DMS53 treated with DMSO at 0.1 percent for 48 hours (cell line): ENCODE results near the gene SGK2.
A peak's percentile ranks its signal among the peaks of the same experiment; 100 is the strongest.
"Not testable (repeated sequence)": the region's sequence is repeated elsewhere in the genome, so short reads cannot be mapped to it uniquely, and the experiment has no call there.

Source experiments
- DNase-seq: peaks from one replicate; lab custom pipeline; 2025; ENCODE audit not compliant: unreplicated experiment; lab: John Stamatoyannopoulos, UW

Gene SGK2

GRCh38 chr20:43563429-43563828 lies 4.6 kb downstream of the SGK2 start:
- no peak for DNase-seq

DNA sequence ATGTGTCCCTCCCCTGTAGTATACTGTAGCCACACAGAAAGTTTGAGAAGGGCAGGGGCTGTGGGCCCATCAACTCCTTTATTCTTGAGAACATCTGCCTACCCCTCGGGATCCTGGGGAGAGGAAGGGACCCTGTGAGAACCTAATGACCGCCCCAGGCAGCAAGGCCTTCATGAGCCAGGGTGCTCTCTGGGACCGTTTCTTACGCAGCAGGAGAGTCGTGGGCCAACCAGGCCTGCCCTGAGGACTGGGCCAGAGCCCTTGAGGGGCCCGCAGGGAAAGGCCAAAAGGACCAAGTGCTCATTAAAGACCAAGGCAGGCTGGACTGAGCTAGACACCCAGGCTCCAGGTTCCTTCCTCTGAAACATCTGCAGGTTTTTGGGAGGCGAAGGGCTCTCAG lies 5.2 kb downstream of the SGK2 start:
- DNase-seq: no peak

DNA sequence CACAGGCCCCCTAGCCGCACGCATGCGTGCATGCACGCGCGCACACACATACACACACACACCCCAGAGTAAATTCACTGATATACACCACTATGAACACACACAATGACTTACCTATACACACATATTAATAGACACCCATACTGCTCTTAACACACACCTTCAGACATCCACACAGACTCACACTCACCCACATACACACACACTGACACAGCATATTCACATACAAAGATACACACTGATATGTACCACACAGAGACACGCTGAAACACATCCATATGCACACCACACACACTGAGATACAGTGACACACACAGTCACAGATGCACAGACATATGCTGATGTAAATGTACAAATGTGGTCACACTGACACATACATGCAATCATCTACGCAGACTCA lies 5.6 kb downstream of the SGK2 start:
- no peak for DNase-seq

DNA sequence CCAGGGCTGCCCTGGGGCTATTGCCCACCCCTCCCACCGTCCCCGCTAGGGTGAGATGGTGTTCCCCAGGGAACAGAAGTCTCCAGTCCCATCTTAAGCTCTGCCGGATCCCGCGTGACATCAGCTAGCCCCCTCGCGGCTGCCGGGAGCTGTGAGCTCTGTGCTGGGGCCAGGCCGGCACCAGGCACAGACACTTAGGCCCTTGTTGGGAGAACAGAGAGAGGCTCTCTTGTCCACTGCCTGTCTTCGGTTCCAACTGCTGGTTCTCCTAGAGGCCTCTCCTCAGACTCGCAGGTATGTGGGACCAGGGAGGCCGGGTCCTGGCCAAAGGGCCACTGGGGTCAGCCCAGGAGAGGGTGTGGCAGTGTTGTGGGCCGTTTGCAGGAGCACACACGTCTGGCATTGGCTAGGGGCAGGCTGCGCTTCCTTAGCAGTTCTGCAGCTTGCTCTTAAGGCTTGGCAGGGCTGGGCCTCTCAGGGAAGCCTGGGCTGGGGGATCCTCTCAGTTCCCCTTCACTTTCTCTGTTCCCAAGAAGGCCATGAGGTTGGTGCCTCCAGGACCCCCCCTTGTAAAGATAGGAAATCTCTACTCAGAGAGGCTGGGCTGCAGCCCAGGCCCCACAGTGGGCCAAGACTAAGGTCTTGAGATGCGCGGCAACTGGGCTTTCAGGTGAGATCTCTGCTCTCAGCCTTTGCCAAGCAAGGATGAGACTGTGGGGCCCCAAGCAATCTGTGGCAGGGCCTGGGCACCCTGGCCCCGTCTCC lies 6.3 kb downstream of the SGK2 start:
- no peak for DNase-seq

- DNase-seq: no peak
Measured at GRCh38 chr20:43565758-43566104, 6.9 kb downstream of the SGK2 start.

GRCh38 chr20:43567477-43567876 lies 8.7 kb downstream of the SGK2 start:
- DNase-seq: no peak

- no peak for DNase-seq
Measured at GRCh38 chr20:43568706-43569105, 9.9 kb downstream of the SGK2 start.

GRCh38 chr20:43569282-43569681 lies 10.5 kb downstream of the SGK2 start:
- no peak for DNase-seq

- DNase-seq: no peak
Measured at GRCh38 chr20:43570496-43570895, 11.7 kb downstream of the SGK2 start.

DNA sequence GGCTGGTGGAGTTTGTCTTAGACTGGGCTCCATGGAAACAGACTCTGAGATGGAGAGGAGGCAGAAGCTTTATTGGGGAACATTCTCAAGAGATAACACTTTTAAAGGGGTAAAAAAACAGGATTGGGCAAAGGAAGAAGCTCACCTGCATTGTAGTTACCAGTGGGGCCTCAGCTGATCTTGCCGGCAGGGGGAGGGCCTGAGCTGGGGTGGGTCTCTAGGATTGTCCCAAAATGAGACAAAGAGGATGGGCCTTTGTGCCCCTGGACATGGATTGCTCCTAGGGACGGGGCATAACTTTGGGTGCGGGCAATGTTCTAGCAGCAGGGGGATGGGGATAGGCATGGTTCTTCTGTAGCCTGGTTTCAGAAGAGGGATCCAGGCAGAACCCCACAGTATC lies 12.5 kb downstream of the SGK2 start:
- DNase-seq: no peak

GRCh38 chr20:43571771-43572170 lies 12.9 kb downstream of the SGK2 start:
- no peak for DNase-seq

DNA sequence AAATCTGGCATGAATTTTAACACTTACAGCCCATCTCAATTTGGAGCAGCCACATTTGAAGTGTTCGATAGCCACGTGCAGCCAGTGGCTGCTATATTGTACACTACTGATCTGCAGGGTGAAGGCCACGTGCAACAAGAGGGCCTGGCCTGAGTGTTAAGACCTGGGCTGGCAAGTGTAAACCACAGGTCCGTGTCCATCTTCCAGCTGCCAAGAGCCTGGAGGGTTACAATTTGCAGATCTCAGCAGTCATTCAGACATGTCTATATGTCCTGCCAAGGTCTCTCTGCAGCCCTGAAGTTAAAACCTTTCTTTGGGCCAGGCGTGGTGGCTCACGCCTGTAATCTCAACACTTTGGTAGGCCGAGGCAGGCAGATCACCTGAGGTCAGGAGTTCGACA lies 14.1 kb downstream of the SGK2 start:
- DNase-seq: no peak

DNA sequence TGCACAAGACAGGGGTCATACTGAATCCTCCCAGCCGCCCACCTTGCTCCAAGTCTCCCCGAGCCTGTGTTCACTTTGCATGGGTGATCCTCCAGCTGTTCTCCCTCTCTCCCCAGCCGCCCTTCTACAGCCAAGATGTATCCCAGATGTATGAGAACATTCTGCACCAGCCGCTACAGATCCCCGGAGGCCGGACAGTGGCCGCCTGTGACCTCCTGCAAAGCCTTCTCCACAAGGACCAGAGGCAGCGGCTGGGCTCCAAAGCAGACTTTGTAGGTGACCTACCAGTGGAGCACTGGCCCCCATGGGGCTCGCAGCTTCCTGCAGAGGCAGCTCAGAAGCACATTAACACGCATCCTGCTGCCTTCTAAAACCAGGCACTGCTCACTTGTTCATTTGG lies 17.3 kb downstream of the SGK2 start:
- no peak for DNase-seq

DNA sequence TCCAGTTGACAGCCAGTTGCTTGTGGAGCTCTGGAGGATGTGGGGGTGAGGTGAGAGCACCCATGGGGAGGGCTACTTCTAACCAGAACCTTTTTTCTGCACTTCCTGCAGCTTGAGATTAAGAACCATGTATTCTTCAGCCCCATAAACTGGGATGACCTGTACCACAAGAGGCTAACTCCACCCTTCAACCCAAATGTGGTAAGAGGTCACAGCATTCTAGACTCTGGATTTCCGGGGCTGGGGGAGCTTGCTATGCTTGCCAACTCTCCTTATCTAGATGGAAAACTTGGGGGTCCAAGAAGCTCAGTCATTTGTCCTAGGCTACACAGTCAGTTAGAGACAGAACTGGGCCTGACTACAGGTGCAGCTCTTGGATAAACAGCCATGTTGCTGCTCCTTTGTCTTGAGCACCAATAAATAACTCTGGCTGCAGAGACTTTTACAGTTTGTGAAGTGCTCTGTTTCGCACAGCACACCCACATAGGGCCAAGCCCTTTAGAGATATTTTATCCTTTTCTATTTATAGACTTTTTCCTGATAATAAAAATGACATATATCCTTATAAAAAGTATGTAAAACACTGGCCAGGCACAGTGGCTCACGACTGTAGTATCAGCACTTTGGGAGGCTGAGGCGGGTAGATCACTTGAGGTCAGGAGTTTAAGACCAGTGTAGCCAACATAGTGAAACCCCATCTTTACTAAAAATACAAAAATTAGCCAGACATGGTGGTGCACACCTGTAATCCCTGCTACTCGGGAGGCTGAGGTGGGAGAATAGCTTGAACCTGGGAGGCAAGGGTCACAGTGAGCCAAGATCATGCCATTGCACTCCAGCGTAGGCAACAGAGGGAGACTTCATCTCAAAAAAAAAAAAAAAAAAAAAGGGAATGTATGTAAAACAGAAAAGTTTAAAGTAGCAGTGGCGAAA lies 21.3 kb downstream of the SGK2 start:
- no peak for DNase-seq

- no peak for DNase-seq
Measured at GRCh38 chr20:43583133-43583864, 24.5 kb downstream of the SGK2 start.

- no peak for DNase-seq
Measured at GRCh38 chr20:43583982-43584432, 25.2 kb downstream of the SGK2 start.

DNA sequence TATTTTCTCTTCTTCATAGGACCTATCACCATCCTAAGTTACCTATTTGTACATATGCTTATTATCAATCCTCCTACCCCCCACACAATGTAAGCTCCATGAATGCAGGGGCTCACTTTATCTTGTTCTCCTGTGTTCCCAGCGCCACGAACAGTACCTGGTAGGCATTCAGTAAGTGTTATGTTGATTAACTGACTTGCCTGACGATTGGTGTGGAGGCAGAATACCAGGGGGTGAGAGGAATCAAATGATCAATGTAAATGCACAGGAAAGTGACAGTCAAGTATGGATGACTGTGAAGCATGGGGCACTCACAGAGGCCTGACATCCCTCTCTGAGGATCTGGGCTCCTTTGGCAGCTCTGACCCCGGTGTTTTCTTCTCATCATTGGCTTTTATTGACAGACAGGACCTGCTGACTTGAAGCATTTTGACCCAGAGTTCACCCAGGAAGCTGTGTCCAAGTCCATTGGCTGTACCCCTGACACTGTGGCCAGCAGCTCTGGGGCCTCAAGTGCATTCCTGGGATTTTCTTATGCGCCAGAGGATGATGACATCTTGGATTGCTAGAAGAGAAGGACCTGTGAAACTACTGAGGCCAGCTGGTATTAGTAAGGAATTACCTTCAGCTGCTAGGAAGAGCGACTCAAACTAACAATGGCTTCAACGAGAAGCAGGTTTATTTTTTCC lies 25.8 kb downstream of the SGK2 start:
- DNase-seq: no peak

DNA sequence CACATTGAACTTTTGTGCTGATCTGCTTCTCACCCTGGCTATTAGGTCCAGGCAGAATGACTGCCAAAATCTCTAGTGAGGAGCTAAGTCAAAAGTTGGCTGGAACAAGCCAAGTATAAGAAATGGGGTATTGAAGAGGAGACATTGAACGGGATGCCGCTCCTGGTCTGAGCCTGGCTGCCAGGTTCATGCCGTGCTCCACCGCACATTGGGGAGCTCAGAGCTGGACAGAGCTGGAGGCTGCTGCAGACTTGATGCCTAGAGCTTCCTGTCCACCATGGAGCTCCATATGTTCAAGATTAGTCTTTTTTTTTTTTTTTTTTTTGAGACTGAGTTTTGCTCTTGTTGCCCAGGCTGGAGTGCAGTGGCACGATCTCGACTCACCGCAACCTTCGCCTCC lies 27.8 kb downstream of the SGK2 start:
- no peak for DNase-seq

DNA sequence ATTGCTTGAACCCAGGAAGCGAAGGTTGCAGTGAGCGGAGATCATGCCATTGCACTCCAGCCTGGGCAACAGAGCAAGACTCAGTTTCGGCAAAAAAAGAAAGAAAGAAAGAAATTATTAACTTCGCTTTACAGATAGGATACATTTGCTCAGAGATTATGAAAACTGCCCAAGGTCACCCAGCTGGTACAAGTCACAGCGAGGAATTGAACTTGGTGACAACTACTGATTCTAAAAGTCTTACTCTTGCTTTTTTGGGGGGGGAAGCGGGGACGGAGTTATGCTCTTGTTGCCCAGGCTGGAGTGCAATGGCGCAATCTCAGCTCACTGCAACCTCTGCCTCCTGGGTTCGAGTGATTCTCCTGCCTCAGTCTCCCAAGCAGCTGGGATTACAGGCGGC lies 29.7 kb downstream of the SGK2 start:
- not testable (repeated sequence) for DNase-seq

DNA sequence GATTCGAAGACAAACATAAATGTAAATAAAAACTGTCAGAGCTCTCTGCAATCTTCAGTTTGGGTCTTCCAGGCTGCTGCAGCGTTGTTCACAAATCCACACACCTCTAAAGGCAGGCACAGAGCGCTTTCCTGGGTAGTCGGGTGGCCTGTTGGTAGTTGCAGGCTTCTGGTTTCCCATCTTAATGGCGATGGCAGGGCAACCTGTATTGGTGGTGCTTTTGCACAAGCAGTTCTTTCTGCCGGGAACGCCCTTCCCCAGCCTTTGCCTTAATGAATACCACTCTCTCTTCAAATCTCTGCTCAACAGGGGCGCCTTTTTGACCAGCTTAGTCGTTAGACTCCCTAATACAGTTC lies 31.2 kb downstream of the SGK2 start:
- DNase-seq: peak; percentile 68
